Measurements from ENCODE around the gene TK2. TPM values are rescaled to one million over a fixed set of nuclear protein-coding genes. Genes with fewer than 3 reads are reported as not detected.

Gene TK2
- total RNA-seq, 6 experiments from 2014 or later: 29.1 to 43.8 (median 32.6) TPM

GRCh38 chr16:66508914-66509496 is 40.9 kb downstream of the TK2 start:
- Mint-ChIP-seq H3K4me3 (no peak overlapping the region), H3K27ac (no peak overlapping the region), H3K4me1 (ENCODE audit: low read depth) (peaks cover 48% of the 10 kb centered on the region), H3K9me3 (no peaks in the 10 kb centered on the region), H3K27me3 (ENCODE audit: insufficient read depth) (no peaks in the 10 kb centered on the region; the same call in none of the 2 replicates), H3K36me3 (ENCODE audit: low read depth) (peaks cover 5% of the 10 kb centered on the region)
- no peak for DNase-seq
- TF ChIP-seq CTCF (IDR thresholded peaks at IDR 0.05): no peak

- TF ChIP-seq CTCF (IDR thresholded peaks at IDR 0.05): no peak
- Mint-ChIP-seq H3K36me3 (ENCODE audit: low read depth) (peaks cover 5% of the 10 kb centered on the region), H3K9me3 (no peaks in the 10 kb centered on the region), H3K4me3 (no peak overlapping the region), H3K27me3 (ENCODE audit: insufficient read depth) (no peaks in the 10 kb centered on the region; the same call in none of the 2 replicates), H3K4me1 (ENCODE audit: low read depth) (peaks cover 50% of the 10 kb centered on the region), H3K27ac (peak overlapping the region; percentile 25; the same call in 1 of the 2 replicates)
- DNase-seq: peak; percentile 38
Measured at GRCh38 chr16:66508248-66508913, 41.5 kb downstream of the TK2 start.

GRCh38 chr16:66507731-66508239 is 42.1 kb downstream of the TK2 start:
- peaks cover 50% of the 10 kb centered on the region for H3K4me1 Mint-ChIP-seq (ENCODE audit: low read depth)
- H3K27ac Mint-ChIP-seq: no peak overlapping the region
- no peaks in the 10 kb centered on the region; the same call in none of the 2 replicates for H3K27me3 Mint-ChIP-seq (ENCODE audit: insufficient read depth)
- DNase-seq: no peak
- no peak for TF ChIP-seq CTCF (IDR thresholded peaks at IDR 0.05)
- no peaks in the 10 kb centered on the region for H3K9me3 Mint-ChIP-seq
- H3K36me3 Mint-ChIP-seq (ENCODE audit: low read depth): peaks cover 1% of the 10 kb centered on the region
- H3K4me3 Mint-ChIP-seq: no peak overlapping the region

GRCh38 chr16:66503612-66504011 is 46.3 kb downstream of the TK2 start:
- TF ChIP-seq CTCF (IDR thresholded peaks at IDR 0.05): no peak
- H3K4me3 Mint-ChIP-seq: no peak overlapping the region; the same call in 1 of the 2 replicates
- no peak for DNase-seq
- peaks cover 4% of the 10 kb centered on the region for H3K27me3 Mint-ChIP-seq (ENCODE audit: insufficient read depth)
- no peaks in the 10 kb centered on the region for H3K9me3 Mint-ChIP-seq
- H3K4me1 Mint-ChIP-seq (ENCODE audit: low read depth): peaks cover 34% of the 10 kb centered on the region
- H3K27ac Mint-ChIP-seq: no peak overlapping the region
- peaks cover 6% of the 10 kb centered on the region; the same call in 1 of the 2 replicates for H3K36me3 Mint-ChIP-seq (ENCODE audit: low read depth)

GRCh38 chr16:66503030-66503429 is 46.9 kb downstream of the TK2 start:
- Mint-ChIP-seq H3K27ac (peak overlapping the region; percentile 1; the same call in 1 of the 2 replicates), H3K9me3 (no peaks in the 10 kb centered on the region), H3K27me3 (ENCODE audit: insufficient read depth) (peaks cover 7% of the 10 kb centered on the region), H3K36me3 (ENCODE audit: low read depth) (peaks cover 8% of the 10 kb centered on the region; the same call in 1 of the 2 replicates), H3K4me1 (ENCODE audit: low read depth) (peaks cover 29% of the 10 kb centered on the region), H3K4me3 (peak overlapping the region; percentile 41)
- no peak for TF ChIP-seq CTCF (IDR thresholded peaks at IDR 0.05)
- DNase-seq: no peak
